Neural progenitor cell (in vitro differentiated cells): ENCODE measurements around the gene SLC25A48. TPM values are rescaled to one million over a fixed set of nuclear protein-coding genes. Genes with fewer than 3 reads are reported as not detected.
A peak's percentile ranks its signal among the peaks of the same experiment; 100 is the strongest.

Experiments used
- DNase-seq: peaks from one replicate; pipeline ENCODE4 v3.0.0-alpha.2; 2016; ENCODE audit warnings: low spot score
- H2AFZ ChIP-seq: fragments of 200-600 bp; sonication (generic); replicated peaks from 2 replicates; pipeline ENCODE4 v1.6.1; 2016; ENCODE audit warnings: antibody characterized with exemption
- H3F3A ChIP-seq: fragments of 200-600 bp; sonication (generic); 2 replicates; pipeline ENCODE4 v1.6.1; 2016; ENCODE audit warnings: antibody characterized with exemption, low read depth
- H3K27ac ChIP-seq: fragments of 200-600 bp; sonication (generic); 2 replicates; pipeline ENCODE4 v1.5.1; 2016; ENCODE audit warnings: mild to moderate bottlenecking
- H3K27me3 ChIP-seq: fragments of 200-600 bp; sonication (generic); 2 replicates; pipeline ENCODE4 v1.6.1; 2016; ENCODE audit warnings: mild to moderate bottlenecking, moderate library complexity
- H3K36me3 ChIP-seq: fragments of 200-600 bp; sonication (generic); 2 replicates; pipeline ENCODE4 v1.5.1; 2016
- H3K4me1 ChIP-seq: fragments of 200-600 bp; sonication (generic); 2 replicates; pipeline ENCODE4 v1.6.1; 2016; ENCODE audit warnings: mixed run types
- H3K4me2 ChIP-seq: fragments of 200-600 bp; sonication (generic); 2 replicates; pipeline ENCODE4 v1.6.1; 2016
- H3K4me3 ChIP-seq: fragments of 200-600 bp; sonication (generic); 2 replicates; pipeline ENCODE4 v1.5.1; 2016
- H3K79me2 ChIP-seq: fragments of 200-600 bp; sonication (generic); 2 replicates; pipeline ENCODE4 v1.6.1; 2016; ENCODE audit warnings: low read depth
- H3K9ac ChIP-seq: fragments of 200-600 bp; sonication (generic); 2 replicates; pipeline ENCODE4 v1.6.1; 2016
- H3K9me3 ChIP-seq: fragments of 200-600 bp; sonication (generic); 2 replicates; pipeline ENCODE4 v1.5.1; 2016; ENCODE audit warnings: low read depth
- H4K20me1 ChIP-seq: fragments of 200-600 bp; sonication (generic); 2 replicates; pipeline ENCODE4 v1.6.1; 2016; ENCODE audit warnings: low read depth
- H3K27ac Mint-ChIP-seq: 3 replicates; pipeline ENCODE4 v1.8.0; 2021; ENCODE audit warnings: mixed read lengths
- H3K27me3 Mint-ChIP-seq: 2 replicates; pipeline ENCODE4 v1.8.0; 2022; ENCODE audit warnings: low read depth, mild to moderate bottlenecking, inconsistent platforms, moderate library complexity, mixed read lengths; ENCODE audit not compliant: insufficient read depth
- H3K36me3 Mint-ChIP-seq: 3 replicates; pipeline ENCODE4 v1.8.0; 2021; ENCODE audit warnings: mixed read lengths
- H3K4me1 Mint-ChIP-seq: 3 replicates; pipeline ENCODE4 v1.8.0; 2021; ENCODE audit warnings: mixed read lengths
- H3K4me3 Mint-ChIP-seq: 3 replicates; pipeline ENCODE4 v1.8.0; 2021; ENCODE audit warnings: mild to moderate bottlenecking, moderate library complexity, mixed read lengths
- H3K9me3 Mint-ChIP-seq: 3 replicates; pipeline ENCODE4 v1.8.0; 2020; ENCODE audit warnings: mixed read lengths
- EZH2 ChIP-seq: fragments of 200-600 bp; sonication (generic); IDR thresholded peaks from 2 replicates; pipeline ENCODE4 v1.6.1; 2017; ENCODE audit warnings: antibody characterized with exemption, mild to moderate bottlenecking, moderate library complexity
- EZH2phosphoT487 ChIP-seq: fragments of 200-600 bp; sonication (generic); IDR thresholded peaks from 2 replicates; pipeline ENCODE4 v1.6.1; 2017; ENCODE audit warnings: antibody characterized with exemption
- total RNA-seq: library from RNA; depleted of rRNA; stranded (reverse); fragments of >200 nt; gene quantifications from 2 replicates; pipeline ENCODE4 v1.2.3, GENCODE V29; 2015; ENCODE audit warnings: low replicate concordance
- TF ChIP-seq, protein P1 (sequence below): fragments of 200-600 bp; sonication (generic); IDR thresholded peaks from 2 replicates; pipeline ENCODE4 v1.5.1; 2017; ENCODE audit warnings: antibody characterized with exemption, mild to moderate bottlenecking

The SLC25A48 gene
- total RNA-seq, 1 donor from 2014 or later = not detected

DNA sequence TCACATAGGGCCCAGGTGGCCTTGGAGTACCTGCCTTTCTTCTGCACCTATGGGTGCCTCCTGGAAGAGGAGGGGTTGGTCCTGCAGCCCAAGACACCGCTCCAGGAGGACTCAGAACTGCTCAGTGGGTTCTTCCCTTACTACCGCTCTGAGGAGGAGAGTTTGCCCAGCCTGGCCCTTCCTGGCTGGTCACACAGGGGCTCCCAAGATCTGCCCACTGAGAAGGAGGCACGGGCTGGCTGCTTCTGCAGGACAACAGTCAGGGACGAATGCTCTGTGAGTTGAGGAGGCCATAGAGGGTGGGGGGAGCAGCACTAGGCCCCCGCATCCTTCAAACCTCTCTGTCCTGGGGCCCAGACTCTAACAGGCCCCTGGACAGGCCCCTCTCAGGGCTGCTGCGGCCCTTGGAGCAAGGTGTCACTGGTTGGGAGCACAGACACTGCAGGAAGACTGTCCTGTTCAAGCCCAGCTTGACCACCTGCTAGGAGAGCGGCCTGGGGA, 9.9 kb upstream of the SLC25A48 start:
- Histone ChIP-seq H3K4me3 (no peak overlapping the region), H3K27me3 (no peaks in the 10 kb centered on the region), H3K9ac (no peak overlapping the region), H3K9me3 (no peaks in the 10 kb centered on the region), H2AFZ (no peak overlapping the region), H3K27ac (no peak overlapping the region), H4K20me1 (no peaks in the 10 kb centered on the region), H3K4me2 (no peak overlapping the region), H3K4me1 (no peaks in the 10 kb centered on the region), H3K36me3 (no peaks in the 10 kb centered on the region), H3K79me2 (no peaks in the 10 kb centered on the region), H3F3A (no peaks in the 10 kb centered on the region)
- Mint-ChIP-seq H3K9me3 (no peaks in the 10 kb centered on the region), H3K4me1 (no peaks in the 10 kb centered on the region), H3K27ac (no peak overlapping the region), H3K4me3 (no peak overlapping the region), H3K36me3 (no peaks in the 10 kb centered on the region), H3K27me3 (peaks cover 16% of the 10 kb centered on the region)
- no peak for DNase-seq
- TF ChIP-seq EZH2phosphoT487 (no peak), EZH2 (no peak)
- TF ChIP-seq, protein P1, sequence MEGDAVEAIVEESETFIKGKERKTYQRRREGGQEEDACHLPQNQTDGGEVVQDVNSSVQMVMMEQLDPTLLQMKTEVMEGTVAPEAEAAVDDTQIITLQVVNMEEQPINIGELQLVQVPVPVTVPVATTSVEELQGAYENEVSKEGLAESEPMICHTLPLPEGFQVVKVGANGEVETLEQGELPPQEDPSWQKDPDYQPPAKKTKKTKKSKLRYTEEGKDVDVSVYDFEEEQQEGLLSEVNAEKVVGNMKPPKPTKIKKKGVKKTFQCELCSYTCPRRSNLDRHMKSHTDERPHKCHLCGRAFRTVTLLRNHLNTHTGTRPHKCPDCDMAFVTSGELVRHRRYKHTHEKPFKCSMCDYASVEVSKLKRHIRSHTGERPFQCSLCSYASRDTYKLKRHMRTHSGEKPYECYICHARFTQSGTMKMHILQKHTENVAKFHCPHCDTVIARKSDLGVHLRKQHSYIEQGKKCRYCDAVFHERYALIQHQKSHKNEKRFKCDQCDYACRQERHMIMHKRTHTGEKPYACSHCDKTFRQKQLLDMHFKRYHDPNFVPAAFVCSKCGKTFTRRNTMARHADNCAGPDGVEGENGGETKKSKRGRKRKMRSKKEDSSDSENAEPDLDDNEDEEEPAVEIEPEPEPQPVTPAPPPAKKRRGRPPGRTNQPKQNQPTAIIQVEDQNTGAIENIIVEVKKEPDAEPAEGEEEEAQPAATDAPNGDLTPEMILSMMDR = no peak

DNA sequence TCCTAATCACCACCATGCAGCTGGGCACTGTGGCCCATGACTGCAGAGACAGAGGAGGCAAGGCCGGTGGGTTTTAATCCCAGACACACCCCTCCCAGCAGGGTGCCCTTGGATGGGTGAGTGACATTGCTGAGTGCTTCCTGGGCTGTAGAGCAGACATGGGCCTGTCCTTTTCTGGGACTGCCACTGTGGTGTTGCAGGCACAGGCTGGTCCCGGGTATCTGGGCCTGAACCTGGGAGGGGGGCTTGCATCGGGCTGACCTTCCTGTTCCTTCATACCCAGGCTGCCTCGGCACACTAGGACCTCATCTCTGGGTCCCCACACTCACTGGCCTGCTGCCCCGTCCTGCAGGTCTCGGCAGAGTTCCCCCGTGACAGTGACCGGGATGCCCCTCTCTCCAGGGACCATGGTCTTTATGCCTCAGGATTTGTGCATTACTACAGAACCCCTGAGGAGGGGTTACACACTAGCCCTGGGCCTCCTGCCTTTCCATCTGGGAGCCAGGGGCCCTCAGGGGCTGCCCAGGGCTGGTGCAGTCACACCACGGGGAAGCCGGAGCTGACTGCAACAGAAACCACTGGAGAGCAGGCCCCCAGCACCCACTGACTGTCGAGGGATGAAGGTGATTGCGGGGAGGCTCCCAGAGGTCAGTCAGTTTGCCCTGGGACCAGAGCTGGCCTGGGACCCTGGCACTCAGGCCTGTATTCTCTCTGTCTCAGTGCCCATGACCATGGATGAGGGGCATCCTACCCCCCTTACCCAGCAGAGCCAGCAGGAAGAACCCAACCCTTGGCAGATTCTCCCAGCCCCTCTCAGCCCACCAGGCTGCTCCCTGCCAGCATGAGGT, 8.9 kb upstream of the SLC25A48 start:
- Mint-ChIP-seq H3K9me3 (no peaks in the 10 kb centered on the region), H3K27me3 (peaks cover 20% of the 10 kb centered on the region), H3K4me3 (no peak overlapping the region), H3K36me3 (no peaks in the 10 kb centered on the region), H3K27ac (no peak overlapping the region), H3K4me1 (peaks cover 7% of the 10 kb centered on the region)
- Histone ChIP-seq H3K27ac (no peak overlapping the region), H3K36me3 (no peaks in the 10 kb centered on the region), H3F3A (no peaks in the 10 kb centered on the region), H2AFZ (no peak overlapping the region), H3K79me2 (no peaks in the 10 kb centered on the region), H3K4me3 (no peak overlapping the region), H3K4me2 (no peak overlapping the region), H4K20me1 (no peaks in the 10 kb centered on the region), H3K4me1 (no peaks in the 10 kb centered on the region), H3K27me3 (peaks cover 8% of the 10 kb centered on the region), H3K9me3 (no peaks in the 10 kb centered on the region), H3K9ac (no peak overlapping the region)
- DNase-seq = peak; percentile 42
- TF ChIP-seq EZH2phosphoT487 = no peak
- no peak for TF ChIP-seq EZH2
- TF ChIP-seq, protein P1 = no peak

DNA sequence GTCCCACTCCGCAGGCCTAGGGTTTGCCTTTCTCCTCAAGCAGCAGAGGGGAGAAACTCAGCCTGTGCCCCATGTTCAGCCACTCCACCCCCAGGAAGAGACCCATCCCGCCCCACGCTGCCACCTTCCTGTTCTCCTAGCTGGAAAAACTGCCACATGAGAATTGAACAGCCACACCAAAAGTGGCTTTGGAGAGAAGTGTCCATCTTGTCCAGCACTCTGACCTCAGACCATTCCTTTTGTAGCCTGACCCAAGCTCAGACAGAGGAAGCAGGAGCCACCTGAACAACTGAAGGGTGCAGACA, 8.3 kb upstream of the SLC25A48 start:
- Histone ChIP-seq H3F3A (no peaks in the 10 kb centered on the region), H3K36me3 (no peaks in the 10 kb centered on the region), H3K27me3 (peaks cover 13% of the 10 kb centered on the region), H3K9me3 (no peaks in the 10 kb centered on the region), H2AFZ (no peak overlapping the region), H3K9ac (no peak overlapping the region), H3K4me3 (no peak overlapping the region), H3K4me1 (no peaks in the 10 kb centered on the region), H4K20me1 (no peaks in the 10 kb centered on the region), H3K4me2 (no peak overlapping the region), H3K27ac (no peak overlapping the region), H3K79me2 (no peaks in the 10 kb centered on the region)
- Mint-ChIP-seq H3K4me3 (no peak overlapping the region), H3K9me3 (no peaks in the 10 kb centered on the region), H3K27me3 (peaks cover 20% of the 10 kb centered on the region), H3K27ac (no peak overlapping the region), H3K36me3 (no peaks in the 10 kb centered on the region), H3K4me1 (peaks cover 9% of the 10 kb centered on the region)
- no peak for DNase-seq
- TF ChIP-seq, protein P1 = no peak
- TF ChIP-seq EZH2phosphoT487 (no peak), EZH2 (no peak)
